Body of pancreas (tissue), 4 donors: Measurements from ENCODE around the gene NMRK2.

ENCODE experiments used
- CTCF ChIP-seq, 7 experiments: fragments of 450-650 bp in 4 of 7; fragments of 200-600 bp in 3 of 7; sonication (generic) in 3 of 7; IDR thresholded peaks; one replicate each; pipeline ENCODE4 v1.5.1; 2016 to 2019; ENCODE audit warnings: antibody characterized with exemption in 7 of 7
- POLR2A ChIP-seq, 3 donors: fragments of 450-650 bp; IDR thresholded peaks; one replicate each; pipeline ENCODE4 v1.6.1; 2016; ENCODE audit warnings: antibody characterized with exemption in 3 of 3, mild to moderate bottlenecking in 2 of 3

- TF ChIP-seq CTCF (IDR thresholded peaks at IDR 0.05), result no peak
- TF ChIP-seq POLR2A (IDR thresholded peaks at IDR 0.05), result no peak
Observed at GRCh38 chr19:3955688-3956087, 22.8 kb downstream of the NMRK2 start.
